Stimulated activated CD8-positive, alpha-beta memory T cell treated with anti-CD3 and anti-CD28 coated beads, Interleukin-12 subunit alpha, Interleukin-12 subunit beta, amount 100 ng/mL, for 4 hours (primary cell): Measurements from ENCODE around the gene PRRC2B.
"Not testable (repeated sequence)": the region's sequence is repeated elsewhere in the genome, so short reads cannot be mapped to it uniquely, and the experiment has no call there.

ENCODE experiments used
- DNase-seq: peaks from one replicate; pipeline ENCODE4 v3.0.0-alpha.2; 2020; ENCODE audit warnings: low read depth

The PRRC2B gene

DNA sequence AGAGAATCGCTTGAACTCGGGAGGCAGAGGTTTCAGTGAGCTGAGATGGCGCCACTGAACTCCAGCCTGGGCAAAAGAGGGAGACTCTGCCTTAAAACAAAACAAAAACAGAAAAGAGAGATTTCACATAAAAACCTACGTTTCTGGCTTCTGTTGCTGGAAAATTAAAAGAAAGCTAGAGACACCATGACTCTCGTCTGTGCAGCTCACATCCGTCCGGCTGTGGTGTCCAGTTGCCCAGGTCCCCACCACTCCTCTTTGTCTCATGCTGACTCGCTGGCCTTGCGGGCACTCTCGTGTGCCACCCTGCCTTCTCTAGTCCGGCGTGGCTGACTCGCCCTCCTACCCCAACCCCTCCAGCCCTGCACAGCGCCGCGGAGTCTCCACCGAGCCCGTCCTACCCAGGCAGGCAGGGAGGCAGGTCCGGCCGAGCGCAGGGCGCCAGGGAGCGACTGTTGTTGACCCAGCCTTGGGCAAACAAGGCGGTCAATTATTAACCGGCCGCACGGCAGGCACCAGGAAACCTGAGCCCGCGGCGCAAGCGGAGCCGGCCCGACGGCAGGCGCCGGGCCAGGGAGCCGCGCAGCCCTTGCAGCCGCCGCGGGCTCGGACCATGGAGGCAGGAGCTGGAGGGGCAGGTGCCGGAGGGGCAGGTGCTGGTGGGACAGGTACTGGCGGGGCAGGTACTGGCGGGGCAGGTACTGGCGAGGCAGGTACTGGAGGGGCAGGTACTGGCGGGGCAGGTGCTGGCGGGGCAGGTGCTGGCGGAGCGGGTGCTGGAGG is 151.3 kb downstream of the PRRC2B start, which contains the start of gene PRRT1B:
Gene PRRT1B, plus strand, starts transcription at position 521 of the 783 bp plus-strand sequence. Its CDS starts 93 bp downstream, at position 614.
- DNase-seq, result no peak

DNA sequence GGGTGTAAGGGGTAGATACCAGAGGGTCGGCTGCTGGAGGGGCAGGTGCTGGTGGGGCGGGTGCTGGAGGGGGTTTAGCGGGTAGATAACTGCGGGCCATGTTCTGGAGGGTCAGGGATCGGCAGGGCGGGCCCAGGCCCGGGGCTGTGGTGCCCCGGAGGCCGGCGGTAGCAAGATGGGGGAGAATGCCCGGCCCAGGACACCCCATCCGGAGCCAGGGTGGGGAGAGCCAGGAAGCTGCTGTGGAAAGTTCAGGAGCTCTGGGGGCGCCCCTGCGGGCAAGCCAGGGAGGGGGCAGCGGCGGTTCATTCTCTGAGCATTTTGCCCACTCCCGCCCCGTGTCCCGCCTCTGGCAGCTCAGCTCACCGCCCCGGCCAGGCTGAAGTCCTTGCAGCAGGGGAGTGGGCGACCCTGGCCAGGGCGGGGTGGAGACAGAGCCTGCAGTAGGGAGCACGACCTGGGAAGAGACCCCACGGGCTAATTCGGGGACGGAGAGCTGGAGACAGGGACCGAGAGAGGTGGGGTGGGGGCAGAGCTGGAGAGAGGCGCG is 152.0 kb downstream of the PRRC2B start:
- DNase-seq, result no peak

DNA sequence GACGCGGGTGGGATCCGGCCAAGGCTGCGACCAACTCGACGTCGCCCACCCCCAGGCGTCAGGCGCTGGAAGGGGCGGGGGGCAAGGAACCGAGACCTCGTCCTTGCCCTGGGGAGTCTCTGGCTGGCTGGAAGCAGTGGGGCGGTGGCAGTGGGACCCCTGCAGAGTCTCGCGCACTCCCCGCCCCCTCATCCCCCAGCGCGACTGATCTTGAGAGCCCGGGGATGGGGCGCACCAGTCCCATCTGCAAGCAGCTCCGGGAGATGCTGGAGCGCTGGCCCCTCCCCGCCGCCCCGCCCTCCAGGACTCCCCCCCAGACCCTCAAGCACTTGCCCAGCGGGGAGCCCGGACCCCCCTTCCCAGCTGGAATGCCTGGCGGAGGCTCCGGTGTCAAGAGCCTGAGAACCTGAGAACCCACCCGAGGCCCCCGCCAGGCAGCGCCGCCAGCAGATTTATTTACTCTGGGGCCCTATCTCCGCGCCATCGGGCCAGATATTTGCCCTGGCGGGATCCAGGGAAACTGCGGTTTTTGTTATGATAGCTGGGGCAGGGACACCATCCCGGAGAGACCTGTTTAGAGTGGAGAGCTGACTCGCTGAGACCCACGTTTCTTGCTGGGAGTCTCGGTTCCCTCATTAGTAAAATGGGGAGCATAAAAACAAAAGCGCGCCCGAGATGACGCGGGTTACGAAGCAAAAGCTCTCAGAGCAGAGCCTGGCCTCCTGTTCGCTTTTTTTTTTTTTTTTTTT is 152.6 kb downstream of the PRRC2B start:
- DNase-seq, result no peak

DNA sequence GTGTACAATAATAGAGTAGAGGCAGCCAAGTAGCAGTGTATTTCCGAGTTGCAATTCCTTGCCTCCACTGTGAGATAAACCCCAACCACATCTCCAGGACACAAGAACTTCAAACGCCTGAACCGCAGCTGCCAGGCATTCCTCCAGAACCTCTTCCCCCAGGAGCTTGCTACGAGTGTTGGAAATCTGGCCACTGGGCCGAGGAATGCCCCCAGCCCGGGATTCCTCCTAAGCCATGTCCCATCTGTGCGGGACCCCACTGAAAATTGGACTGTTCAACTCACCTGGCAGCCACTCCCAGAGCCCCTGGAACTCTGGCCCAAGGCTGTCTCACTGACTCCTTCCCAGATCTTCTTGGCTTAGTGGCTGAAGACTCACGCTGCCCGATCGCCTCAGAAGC is 155.3 kb downstream of the PRRC2B start:
- not testable (repeated sequence) for DNase-seq
